Upper lobe of left lung (tissue), 6 donors: ENCODE data around the gene AGL. TPM values are rescaled to one million over a fixed set of nuclear protein-coding genes. Genes with fewer than 3 reads are reported as not detected.

Experiments
- ATAC-seq, 2 donors: fragments of 200-7000 bp; cut with Tn5 transposase; one replicate each; pipeline ENCODE4 v1.9.1; 2022; ENCODE audit warnings: mild to moderate bottlenecking in 2 of 2, moderate library complexity in 2 of 2; ENCODE audit not compliant: low FRiP score in 2 of 2
- DNase-seq, 2 donors: peaks; one replicate each; pipeline ENCODE4 v3.0.0-alpha.2; 2019 to 2020
- H3K27ac ChIP-seq, 4 donors: fragments of 200-600 bp; sonication (generic); one replicate each; pipeline ENCODE4 v1.5.1; 2016 to 2019
- H3K27me3 ChIP-seq, 4 donors: fragments of 200-600 bp; sonication (generic); one replicate each; pipeline ENCODE4 v1.5.1; 2017 to 2019
- H3K36me3 ChIP-seq, 4 donors: fragments of 200-600 bp; sonication (generic); one replicate each; pipeline ENCODE4 v1.5.1; 2016 to 2019
- H3K4me1 ChIP-seq, 4 donors: fragments of 200-600 bp; sonication (generic); one replicate each; pipeline ENCODE4 v1.5.1; 2018 to 2019
- H3K4me3 ChIP-seq, 4 donors: fragments of 200-600 bp; sonication (generic); one replicate each; pipeline ENCODE4 v1.5.1; 2017 to 2019; ENCODE audit warnings: mild to moderate bottlenecking in 2 of 4, moderate library complexity in 1 of 4
- H3K9me3 ChIP-seq, 4 donors: fragments of 200-600 bp; sonication (generic); one replicate each; pipeline ENCODE4 v1.5.1; 2018 to 2019
- EP300 ChIP-seq, 4 donors: sonication (generic); formaldehyde crosslinking; IDR thresholded peaks; one replicate each; pipeline ENCODE4 v1.5.1; 2017; ENCODE audit warnings: antibody characterized with exemption in 4 of 4, control low read depth in 2 of 4
- POLR2A ChIP-seq, 4 donors: fragments of 450-650 bp; IDR thresholded peaks; one replicate each; pipeline ENCODE4 v1.5.1; 2016 to 2017; ENCODE audit warnings: antibody characterized with exemption in 4 of 4, mild to moderate bottlenecking in 2 of 4
- POLR2AphosphoS5 ChIP-seq, 2 donors: sonication (generic); formaldehyde crosslinking; IDR thresholded peaks; one replicate each; pipeline ENCODE4 v1.5.1; 2017; ENCODE audit warnings: antibody characterized with exemption in 2 of 2
- WGBS, 2 donors: methylation state at CpG; one replicate each; pipeline ENCODE4 v1.1.5; 2017 to 2018; 5-methylcytosine and 5-hydroxymethylcytosine counted together
- total RNA-seq, 6 donors: library from RNA; depleted of rRNA in 4 of 6; stranded (reverse); fragments of >200 nt in 4 of 6; gene quantifications; one replicate each; pipeline versions ENCODE4 v1.1.0 to v1.2.1, GENCODE V29; 2016 to 2021
- TF ChIP-seq, protein P1 (sequence below), 6 experiments: fragments of 450-650 bp in 4 of 6; fragments of 200-600 bp in 2 of 6; sonication (generic) in 2 of 6; IDR thresholded peaks; one replicate each; pipeline ENCODE4 v1.5.1; 2016 to 2019; ENCODE audit warnings: antibody characterized with exemption in 6 of 6
- donor health status: DM: no; HTN: no; CAD: no; lungs with moderate emphysema.
- donor health status: DM: no; HTN: yes; CAD: no; lungs with severe emphysema.

The AGL gene
- total RNA-seq, 6 donors from 2014 or later, result 9.3 to 20.6 (median 14.1) TPM

DNA sequence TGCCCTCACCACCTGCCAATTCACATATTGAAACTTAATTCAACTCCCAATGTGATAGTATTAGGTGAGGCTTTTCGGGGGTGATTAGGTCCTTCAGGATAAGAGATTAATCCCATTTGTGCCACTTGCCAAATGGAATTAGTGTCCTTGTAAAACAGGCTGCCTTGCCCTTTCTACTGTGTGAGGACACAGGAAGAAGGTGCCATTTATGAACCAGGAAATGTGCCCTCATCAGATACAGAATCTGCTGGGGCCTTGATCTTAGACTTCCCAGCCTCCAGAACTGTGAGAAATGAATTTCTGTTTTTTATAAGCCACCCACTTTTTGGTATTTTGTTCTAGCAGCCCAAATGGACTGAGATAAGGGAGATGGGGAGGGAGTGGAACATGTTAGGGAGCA is 39.1 kb upstream of the AGL start:
- ATAC-seq, result no peak
- Histone ChIP-seq H3K9me3 (no peaks in the 10 kb centered on the region), H3K27ac (no peak overlapping the region), H3K36me3 (no peaks in the 10 kb centered on the region), H3K4me1 (peaks cover 5 to 9% (median 7%) of the 10 kb centered on the region in 4 donors), H3K27me3 (no peaks in the 10 kb centered on the region), H3K4me3 (no peak overlapping the region)
- WGBS, 2 donors, result 81 to 84% methylated on average over 1 of the region's 1 CpG
- no peak for DNase-seq
- TF ChIP-seq EP300 (IDR thresholded peaks at IDR 0.05), result no peak
- no peak for TF ChIP-seq POLR2AphosphoS5 (IDR thresholded peaks at IDR 0.05)
- TF ChIP-seq POLR2A (IDR thresholded peaks at IDR 0.05), result no peak
- TF ChIP-seq, protein P1, sequence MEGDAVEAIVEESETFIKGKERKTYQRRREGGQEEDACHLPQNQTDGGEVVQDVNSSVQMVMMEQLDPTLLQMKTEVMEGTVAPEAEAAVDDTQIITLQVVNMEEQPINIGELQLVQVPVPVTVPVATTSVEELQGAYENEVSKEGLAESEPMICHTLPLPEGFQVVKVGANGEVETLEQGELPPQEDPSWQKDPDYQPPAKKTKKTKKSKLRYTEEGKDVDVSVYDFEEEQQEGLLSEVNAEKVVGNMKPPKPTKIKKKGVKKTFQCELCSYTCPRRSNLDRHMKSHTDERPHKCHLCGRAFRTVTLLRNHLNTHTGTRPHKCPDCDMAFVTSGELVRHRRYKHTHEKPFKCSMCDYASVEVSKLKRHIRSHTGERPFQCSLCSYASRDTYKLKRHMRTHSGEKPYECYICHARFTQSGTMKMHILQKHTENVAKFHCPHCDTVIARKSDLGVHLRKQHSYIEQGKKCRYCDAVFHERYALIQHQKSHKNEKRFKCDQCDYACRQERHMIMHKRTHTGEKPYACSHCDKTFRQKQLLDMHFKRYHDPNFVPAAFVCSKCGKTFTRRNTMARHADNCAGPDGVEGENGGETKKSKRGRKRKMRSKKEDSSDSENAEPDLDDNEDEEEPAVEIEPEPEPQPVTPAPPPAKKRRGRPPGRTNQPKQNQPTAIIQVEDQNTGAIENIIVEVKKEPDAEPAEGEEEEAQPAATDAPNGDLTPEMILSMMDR (IDR thresholded peaks at IDR 0.05), result no peak

DNA sequence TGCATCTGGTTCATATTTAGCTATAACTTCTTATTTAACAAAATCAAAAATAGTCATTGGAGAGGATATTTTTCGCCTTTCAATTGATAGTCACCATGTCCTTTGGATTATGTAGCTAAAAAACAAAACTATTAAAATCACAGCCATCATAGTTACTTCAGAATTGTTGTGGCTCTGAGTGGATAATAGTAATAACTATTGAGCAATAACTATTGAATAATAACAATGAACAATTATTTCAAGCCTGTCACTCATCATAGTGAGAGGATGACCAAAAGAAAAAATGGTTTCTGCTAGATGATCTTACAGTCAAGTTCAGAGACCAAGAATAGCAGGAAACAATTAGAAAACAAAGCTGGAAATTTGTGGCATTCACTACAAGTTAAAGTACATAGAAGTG is 38.4 kb upstream of the AGL start:
- H3K9me3 ChIP-seq, result no peaks in the 10 kb centered on the region
- WGBS, 2 donors, result 93 to 97% methylated on average over 1 of the region's 1 CpG
- no peaks in the 10 kb centered on the region for H3K36me3 ChIP-seq
- TF ChIP-seq POLR2A (IDR thresholded peaks at IDR 0.05), result no peak
- TF ChIP-seq, protein P1 (IDR thresholded peaks at IDR 0.05), result no peak
- no peak for TF ChIP-seq POLR2AphosphoS5 (IDR thresholded peaks at IDR 0.05)
- TF ChIP-seq EP300 (IDR thresholded peaks at IDR 0.05), result no peak
- DNase-seq (no peak), ATAC-seq (no peak)
- no peak overlapping the region for H3K4me3 ChIP-seq
- no peaks in the 10 kb centered on the region for H3K27me3 ChIP-seq
- H3K27ac ChIP-seq, result no peak overlapping the region
- peaks cover 5 to 9% (median 7%) of the 10 kb centered on the region in 4 donors for H3K4me1 ChIP-seq

DNA sequence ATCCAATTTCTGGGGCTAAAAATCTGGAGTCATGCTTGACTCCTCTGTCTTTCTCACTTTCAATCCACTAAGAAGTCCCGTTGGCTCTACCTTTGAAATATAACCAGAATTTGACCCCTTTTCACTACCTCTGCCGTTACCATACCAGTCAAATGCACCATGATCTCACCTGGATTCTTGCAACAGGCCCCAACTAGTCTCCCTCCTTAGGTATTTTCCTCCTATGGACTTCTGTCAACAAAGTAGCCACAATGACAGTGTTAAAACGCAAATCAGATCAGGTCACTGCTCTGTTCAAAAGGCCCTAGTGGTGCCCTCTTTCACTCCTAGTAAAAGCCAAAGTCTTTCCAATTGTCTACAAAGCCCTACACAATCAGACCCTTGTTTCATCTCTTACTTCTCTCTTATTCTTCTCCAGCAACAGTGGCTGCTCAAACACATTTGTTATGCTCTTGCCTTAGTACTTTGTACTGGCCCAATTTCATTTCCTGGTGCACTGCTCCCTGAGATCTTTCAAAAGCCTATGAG is 35.7 kb upstream of the AGL start:
- no peak overlapping the region for H3K4me3 ChIP-seq
- no peaks in the 10 kb centered on the region for H3K27me3 ChIP-seq
- 84 to 85% methylated on average over 3 of the region's 3 CpGs for WGBS, 2 donors
- H3K9me3 ChIP-seq, result no peaks in the 10 kb centered on the region
- H3K36me3 ChIP-seq, result no peaks in the 10 kb centered on the region
- TF ChIP-seq POLR2AphosphoS5 (IDR thresholded peaks at IDR 0.05), result no peak
- TF ChIP-seq POLR2A (IDR thresholded peaks at IDR 0.05), result no peak
- ATAC-seq (no peak), DNase-seq (no peak)
- no peak overlapping the region for H3K27ac ChIP-seq
- peaks cover 0 to 4% (median 0%) of the 10 kb centered on the region in 4 donors for H3K4me1 ChIP-seq

DNA sequence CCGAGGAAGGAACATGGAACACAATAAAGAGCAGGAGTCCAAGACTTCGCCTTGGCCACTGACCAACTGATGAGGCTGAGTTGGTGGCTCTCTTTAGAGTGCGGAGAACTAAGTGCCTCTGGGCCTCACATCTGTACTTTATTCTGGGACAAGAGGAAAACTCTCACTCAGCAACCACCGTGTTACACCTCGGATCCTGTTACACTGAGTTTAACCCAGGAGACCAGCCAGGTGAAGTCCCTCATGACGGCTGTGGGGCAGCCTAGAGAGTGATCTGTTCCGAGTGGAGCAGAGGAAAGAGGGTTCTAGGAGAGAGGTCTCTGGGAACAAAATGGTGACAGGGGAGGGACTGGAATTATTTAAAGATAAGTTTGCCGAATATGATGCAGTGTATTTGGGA is 33.5 kb upstream of the AGL start:
- ATAC-seq (no peak), DNase-seq (no peak)
- Histone ChIP-seq H3K27me3 (no peaks in the 10 kb centered on the region), H3K9me3 (no peaks in the 10 kb centered on the region), H3K36me3 (no peaks in the 10 kb centered on the region), H3K27ac (no peak overlapping the region), H3K4me3 (no peak overlapping the region), H3K4me1 (peaks cover 0 to 4% (median 0%) of the 10 kb centered on the region in 4 donors)
- WGBS, 2 donors, result 78 to 89% methylated on average over 8 of the region's 8 CpGs
- TF ChIP-seq POLR2AphosphoS5 (IDR thresholded peaks at IDR 0.05) (no peak), POLR2A (IDR thresholded peaks at IDR 0.05) (no peak), EP300 (IDR thresholded peaks at IDR 0.05) (no peak)
- TF ChIP-seq, protein P1 (IDR thresholded peaks at IDR 0.05), result no peak

DNA sequence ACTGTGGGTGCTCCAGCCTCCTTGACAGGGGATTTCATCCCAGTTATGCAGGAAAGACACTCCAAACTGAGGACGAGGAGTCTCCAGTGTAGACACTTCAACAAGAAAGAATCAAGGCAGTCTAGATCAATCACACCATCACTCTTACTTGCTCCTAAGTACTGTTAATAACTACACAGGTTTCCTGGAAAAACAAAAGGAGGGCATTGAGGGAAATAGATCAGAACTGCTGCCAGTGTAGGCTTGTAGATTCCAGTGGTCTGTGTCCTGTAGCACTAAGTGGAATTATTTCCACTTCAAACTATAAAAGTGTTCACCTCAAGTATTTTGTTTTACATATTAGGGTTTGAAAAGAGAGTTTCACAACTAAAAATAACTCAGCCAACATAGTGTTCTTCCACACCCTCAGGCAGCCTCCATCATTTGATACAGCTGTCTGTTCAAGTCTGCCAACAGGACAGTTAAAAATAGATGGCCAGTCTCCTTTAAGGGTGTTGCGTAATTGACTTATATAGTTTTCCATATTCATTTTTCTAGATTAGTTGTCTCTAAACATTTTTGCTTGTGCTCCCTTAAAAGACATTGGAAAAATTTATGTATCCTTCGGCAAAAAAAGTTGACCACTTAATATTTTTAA is 32.0 kb upstream of the AGL start:
- Histone ChIP-seq H3K27ac (no peak overlapping the region), H3K36me3 (no peaks in the 10 kb centered on the region), H3K27me3 (no peaks in the 10 kb centered on the region), H3K9me3 (no peaks in the 10 kb centered on the region), H3K4me1 (peaks cover 0 to 4% (median 0%) of the 10 kb centered on the region in 4 donors), H3K4me3 (no peak overlapping the region)
- ATAC-seq (peak in 1 of 2 donors; percentile 57), DNase-seq (no peak)
- WGBS, 2 donors, result 74 to 83% methylated on average over 3 of the region's 3 CpGs
- no peak for TF ChIP-seq POLR2A (IDR thresholded peaks at IDR 0.05)
- TF ChIP-seq, protein P1 (IDR thresholded peaks at IDR 0.05), result no peak
- TF ChIP-seq EP300 (IDR thresholded peaks at IDR 0.05), result no peak
- no peak for TF ChIP-seq POLR2AphosphoS5 (IDR thresholded peaks at IDR 0.05)
